GM18951 (cell line): Measurements from ENCODE around the gene KATNAL2.

Experiments
- POLR2A ChIP-seq: IDR thresholded peaks from 4 replicates; pipeline ENCODE4 v1.6.1; 2011; ENCODE audit warnings: mild to moderate bottlenecking; ENCODE audit not compliant: insufficient read length, insufficient read depth; ENCODE audit errors: extremely low read depth
- in situ Hi-C: fragments of 300-500 bp; cut with MboI; formaldehyde crosslinking; loops from one replicate; pipeline ENCODE4 v1.12.0; 2022; ENCODE audit warnings: low sequenced_read_pairs, mixed read lengths, inconsistent platforms; ENCODE audit not compliant: unreplicated experiment

KATNAL2 gene

DNA sequence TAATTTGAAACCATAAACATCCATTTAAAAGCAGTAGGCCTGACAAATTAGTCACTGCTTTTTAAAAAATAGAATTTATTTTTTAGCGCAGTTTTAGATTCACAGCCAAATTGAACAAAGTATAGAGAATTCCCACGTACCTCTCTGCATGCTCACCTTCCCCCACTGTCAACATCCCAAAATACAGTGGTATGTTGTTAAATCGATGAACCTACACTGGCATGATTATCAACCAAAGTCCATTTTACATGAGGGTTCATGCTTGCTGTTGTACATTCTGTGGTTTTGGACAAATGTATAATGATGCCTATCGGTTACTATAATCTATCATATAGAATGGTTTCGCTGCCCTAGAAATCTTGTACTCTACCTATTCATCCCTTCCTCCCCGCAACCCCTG, 123.6 kb downstream of the KATNAL2 start:
- no peak for TF ChIP-seq POLR2A
- in situ Hi-C loops = no loop called here

DNA sequence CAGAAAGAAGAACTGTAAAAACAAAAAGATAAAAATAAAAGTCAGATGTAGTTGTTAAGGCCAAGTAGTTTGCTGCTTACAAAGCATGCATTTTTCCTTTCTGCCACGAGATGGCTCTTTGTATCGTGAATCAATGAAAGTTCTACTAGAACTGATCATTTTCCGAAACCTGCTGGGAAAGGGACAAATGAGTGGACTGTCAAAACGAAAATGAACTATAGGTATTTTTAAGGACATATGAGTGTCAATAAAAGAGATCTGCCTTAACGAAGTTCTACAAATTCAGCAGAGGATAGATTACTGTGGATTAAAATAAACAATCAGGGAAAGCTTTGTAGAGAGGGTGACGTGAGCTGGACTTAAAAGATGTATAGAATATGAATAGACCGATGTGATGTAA, 133.1 kb downstream of the KATNAL2 start:
- no peak for TF ChIP-seq POLR2A
- in situ Hi-C loops = no loop called here

DNA sequence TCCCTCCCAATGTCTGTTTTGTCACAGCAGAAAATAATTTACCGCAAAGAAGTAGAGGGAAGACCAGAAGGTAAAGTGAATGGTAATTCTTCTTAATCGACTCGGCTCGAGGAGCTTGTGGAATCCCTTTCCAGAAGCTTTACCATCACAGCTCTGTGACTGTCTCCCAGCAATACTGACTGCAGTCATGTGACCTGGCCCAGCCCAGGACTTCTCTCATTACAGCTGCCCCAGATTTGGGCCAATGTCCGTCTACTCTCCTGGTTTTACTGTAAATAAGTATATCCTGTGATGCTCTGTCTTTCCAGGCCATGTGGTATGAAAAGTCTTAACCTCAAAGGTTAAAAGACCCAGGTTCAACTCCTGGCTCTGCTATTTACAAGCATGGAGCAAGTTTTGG, 137.0 kb downstream of the KATNAL2 start:
- no peak for TF ChIP-seq POLR2A
- in situ Hi-C loops = no loop called here

DNA sequence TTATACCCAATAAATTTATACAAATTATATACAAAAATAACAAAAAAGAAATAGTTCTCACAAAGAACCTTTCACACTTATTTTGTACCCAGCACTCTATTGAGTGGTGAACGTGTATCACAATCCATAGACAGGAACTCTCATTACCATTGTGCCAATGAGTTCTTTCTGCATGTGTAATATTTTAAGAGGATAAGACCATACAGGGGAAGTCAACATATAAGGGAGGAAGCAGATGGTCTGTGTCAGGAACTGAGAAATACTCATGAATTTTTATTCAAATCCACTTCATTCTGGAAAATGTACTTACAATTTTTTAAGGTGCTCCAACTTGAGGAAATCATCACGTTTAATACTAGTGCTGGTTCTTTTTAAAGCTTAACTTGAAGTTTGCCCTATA, 145.1 kb downstream of the KATNAL2 start:
- no peak for TF ChIP-seq POLR2A
- in situ Hi-C loops = no loop called here

DNA sequence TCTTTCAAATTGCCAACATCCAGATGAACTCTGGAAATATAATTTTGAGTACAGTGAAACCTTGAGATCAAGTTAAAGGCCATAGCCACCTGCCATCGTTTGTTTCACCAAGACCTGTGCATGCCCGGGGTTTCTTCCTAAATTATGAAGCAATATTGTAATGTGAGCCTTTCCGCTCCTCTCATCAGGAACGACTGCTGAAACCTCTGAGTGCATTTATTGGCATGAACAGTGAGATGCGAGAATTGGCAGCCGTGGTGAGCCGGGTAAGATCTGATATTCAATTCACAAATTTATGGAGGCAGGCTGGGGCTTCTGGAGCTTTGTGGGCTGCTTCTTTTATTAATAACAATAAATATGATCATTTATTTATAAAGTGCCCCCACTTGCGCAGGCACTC, 145.7 kb downstream of the KATNAL2 start:
- no peak for TF ChIP-seq POLR2A
- in situ Hi-C loops = no loop called here

DNA sequence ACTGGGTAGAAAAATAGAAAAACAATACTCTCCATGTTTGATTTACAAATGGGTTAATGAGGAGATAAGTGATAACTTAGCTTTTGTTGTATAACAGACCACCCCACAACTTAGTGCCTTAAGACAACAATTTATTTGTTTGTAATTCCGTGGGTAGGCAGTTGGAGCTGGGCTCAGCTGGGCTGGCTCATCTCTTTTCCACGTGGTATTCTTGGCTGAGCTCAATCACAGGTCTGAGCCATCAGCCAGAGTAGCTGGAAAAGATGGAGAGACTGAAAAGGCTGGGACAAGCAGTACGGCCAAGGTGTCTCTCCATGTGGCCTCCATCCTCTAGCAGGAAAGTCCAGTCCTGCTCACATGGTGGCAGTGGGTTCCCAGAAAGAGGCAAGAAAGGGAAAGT, 150.2 kb downstream of the KATNAL2 start:
- no peak for TF ChIP-seq POLR2A
- in situ Hi-C loops = no loop called here

DNA sequence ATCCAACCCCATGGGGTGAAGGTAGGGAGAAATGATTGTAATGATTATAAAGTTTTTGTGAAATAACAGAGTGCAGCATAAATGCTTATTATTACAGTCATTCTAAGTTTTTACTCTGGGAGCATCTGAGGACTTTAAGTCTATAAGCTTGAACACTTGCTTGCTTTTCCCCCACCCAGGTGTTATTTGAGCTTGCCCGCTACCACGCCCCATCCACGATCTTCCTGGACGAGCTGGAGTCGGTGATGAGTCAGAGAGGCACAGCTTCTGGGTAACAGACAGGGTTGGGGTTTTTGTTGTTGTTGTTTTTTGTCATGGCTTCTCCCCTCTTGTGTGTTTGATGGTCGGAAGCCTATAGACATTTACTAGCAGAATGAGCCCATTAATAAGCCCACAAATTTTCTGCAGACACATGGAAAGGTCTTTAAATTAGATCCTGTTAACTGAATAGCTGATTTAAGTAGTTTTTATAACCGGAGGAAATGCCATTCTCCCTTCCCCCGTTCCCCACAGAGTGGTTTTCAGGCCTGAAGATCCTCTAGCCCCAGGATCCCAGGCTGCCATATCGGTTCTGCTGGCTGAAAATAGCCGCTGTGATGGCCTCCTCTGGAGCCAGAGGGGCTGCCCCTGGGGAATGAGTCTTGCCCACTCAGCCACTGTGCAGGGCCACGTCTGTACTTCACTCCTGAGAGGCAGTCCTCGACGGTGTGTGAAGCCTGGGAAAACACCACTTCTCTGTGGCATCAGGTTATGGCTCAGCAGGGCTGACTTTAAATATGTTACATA, 157.9 kb downstream of the KATNAL2 start:
- no peak for TF ChIP-seq POLR2A
- in situ Hi-C loops = no loop called here

DNA sequence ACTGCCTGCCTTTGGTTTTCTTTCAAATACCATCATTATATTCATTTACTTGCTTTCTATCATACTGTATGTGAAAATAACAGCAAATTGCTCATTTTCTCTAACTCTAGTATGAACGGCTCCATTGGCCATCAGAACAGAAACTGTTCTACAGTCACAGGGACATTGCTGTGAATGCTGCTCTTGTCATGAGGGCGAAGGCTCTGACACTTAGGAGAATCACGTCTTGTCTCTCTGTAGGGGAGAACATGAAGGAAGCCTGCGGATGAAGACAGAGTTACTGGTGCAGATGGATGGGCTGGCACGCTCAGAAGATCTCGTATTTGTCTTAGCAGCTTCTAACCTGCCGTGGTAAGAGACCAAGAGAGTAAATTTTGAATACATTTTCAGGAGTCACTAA, 159.7 kb downstream of the KATNAL2 start:
- in situ Hi-C loops = no loop called here
- no peak for TF ChIP-seq POLR2A

DNA sequence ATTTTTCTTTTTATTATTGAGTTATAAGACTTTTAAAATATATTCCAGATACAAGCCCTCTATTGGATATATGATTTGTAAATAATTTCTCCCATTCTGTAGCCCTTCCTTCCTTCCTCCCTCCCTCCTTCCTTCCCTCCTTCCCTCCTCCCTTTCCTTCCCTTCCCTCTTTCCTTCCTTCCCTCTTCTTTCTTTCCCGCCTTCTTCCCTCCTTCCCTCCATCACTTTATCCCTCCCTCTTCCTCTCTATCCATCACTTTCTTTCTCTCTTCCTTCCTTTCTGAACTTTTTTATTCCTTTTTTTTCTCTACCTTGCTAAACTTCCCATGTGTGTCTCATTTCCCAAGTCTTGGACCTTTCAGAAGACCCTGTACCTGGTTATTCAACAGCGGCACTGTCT, 163.5 kb downstream of the KATNAL2 start:
- TF ChIP-seq POLR2A = no peak
- in situ Hi-C loops = no loop called here

DNA sequence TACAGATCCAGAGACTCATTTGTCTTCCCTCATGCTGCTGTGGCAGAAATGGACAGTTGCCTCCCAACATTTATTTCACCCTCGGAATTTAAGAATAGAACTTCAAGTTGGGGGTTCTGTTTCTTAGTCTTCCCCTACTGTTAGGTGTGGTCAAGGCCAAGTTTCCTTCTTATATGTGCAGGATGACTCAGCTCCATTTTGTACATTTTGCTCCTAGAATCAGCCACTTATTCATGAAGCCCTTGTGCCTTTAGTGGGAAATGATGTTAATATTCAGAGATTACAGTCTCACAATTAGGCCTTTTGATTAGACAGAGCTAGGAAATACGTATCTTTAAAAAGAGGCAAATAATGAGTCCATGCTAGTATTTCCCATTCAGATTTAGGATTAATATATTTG, 164.2 kb downstream of the KATNAL2 start:
- in situ Hi-C loops = no loop called here
- no peak for TF ChIP-seq POLR2A

DNA sequence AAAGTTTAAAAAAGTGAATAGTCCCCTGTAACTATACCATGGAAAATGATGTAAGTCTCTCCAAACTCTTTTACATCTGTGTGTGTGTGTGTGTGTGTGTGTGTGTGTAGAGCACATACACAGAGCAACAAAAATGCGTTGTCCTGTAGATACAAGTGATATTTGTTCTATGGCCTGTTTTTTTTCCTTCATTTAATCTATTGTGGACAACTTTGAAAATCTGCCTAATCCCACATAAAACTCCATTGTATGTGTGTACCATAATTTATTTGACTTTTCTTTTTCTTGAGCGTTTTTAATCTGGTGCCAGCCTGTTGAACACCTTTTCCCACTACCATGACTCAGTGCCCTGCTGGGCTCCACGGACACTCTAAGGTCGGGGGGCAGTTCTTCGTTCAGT, 170.3 kb downstream of the KATNAL2 start:
- in situ Hi-C loops = no loop called here
- no peak for TF ChIP-seq POLR2A

DNA sequence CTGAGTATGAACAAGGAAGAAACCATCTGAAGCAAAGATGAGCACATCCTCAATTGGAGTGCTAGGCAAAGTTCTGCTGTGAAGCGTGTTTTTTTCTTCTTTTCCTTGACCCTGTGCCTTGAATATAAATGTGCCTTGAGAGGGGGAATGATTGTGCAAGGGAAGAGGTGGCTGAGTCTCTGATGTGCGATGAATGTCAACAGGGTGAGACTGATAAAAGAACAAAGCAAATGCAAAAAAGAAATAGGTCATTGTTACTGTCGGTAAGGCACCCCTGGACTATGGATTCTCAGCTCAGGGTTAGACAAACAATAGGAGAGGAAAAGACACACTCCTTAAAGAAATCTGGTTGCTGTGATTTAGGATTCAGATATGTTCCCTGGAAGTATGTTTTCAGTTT, 178.4 kb downstream of the KATNAL2 start:
- in situ Hi-C loops = no loop called here

DNA sequence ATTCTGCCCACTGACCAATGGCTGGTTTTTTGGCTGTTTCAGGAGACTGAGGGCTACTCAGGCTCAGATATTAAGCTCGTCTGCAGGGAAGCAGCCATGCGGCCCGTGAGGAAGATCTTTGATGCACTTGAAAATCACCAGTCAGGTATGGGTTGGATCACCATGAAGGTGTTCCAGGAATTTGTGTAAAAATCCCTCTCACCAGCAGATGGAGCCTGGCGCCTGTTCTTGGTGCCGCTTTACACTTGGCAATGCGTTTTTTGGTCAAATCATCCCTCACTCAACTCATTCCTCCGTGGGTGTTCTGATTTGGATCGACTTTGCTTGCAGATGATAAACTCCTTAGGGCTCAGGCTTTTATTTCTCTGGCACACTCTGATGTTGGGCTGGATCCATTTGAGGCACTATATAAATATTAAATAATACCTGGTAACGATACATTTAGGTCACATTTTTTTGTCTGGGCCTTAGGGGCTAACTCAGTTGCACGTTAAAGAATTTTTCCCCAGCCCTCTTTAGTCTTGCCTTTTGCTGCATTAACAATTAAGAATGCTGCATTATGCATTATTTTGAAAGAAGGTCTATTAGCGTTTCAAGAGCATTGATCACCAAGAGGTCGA, 182.9 kb downstream of the KATNAL2 start:
- no peak for TF ChIP-seq POLR2A
- in situ Hi-C loops = loop anchor here (10.0 to 25.0 kb wide), 2 partner anchors 104 to 662 kb away; no protein-coding TSS in a partner anchor

More for the DNA sequence above, 178.4 kb downstream of the KATNAL2 start:
- TF ChIP-seq POLR2A = no peak

DNA sequence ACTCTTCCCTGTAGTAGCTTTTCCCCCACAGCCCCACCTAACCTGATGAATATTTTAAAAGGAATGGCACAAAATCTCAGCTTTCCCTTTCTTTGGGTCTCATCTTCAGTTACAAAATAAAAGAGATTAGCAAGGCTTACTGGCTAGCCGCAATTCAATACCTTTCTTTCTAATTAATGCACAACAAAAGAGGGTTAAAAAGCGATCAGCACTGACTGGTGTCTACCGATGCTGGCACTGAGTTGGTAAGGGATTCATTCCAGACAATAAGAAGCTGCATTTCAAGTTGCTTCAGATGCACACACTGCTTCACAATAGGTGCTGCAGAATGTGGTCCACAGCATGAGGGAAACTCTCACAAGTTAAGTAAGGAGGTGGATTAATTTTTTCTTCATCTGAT, 191.0 kb downstream of the KATNAL2 start:
- TF ChIP-seq POLR2A = no peak
- in situ Hi-C loops = loop anchor here (10.0 to 25.0 kb wide), 2 partner anchors 96 to 654 kb away; no protein-coding TSS in a partner anchor

DNA sequence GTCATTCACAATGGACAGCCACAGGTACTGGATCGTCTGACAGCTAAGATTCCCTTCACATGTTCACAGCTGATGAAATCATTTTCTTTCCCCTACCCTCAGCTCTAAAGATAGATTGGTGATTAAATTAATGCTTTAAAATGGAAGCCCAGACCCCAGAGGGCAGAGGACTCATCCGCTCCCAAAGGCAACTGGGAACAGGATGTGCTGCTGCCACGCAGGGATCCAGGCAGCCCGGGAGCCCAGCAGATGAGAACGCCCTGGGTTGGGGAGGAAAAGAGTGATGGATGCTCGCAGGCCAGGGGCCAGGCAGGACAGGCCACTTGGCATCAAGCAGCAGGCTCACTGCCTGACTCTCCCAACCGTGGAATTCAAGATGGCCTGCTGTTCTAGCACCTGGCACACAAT, 191.6 kb downstream of the KATNAL2 start:
- no peak for TF ChIP-seq POLR2A
- in situ Hi-C loops = loop anchor here (10.0 to 25.0 kb wide), 2 partner anchors 96 to 653 kb away; no protein-coding TSS in a partner anchor

DNA sequence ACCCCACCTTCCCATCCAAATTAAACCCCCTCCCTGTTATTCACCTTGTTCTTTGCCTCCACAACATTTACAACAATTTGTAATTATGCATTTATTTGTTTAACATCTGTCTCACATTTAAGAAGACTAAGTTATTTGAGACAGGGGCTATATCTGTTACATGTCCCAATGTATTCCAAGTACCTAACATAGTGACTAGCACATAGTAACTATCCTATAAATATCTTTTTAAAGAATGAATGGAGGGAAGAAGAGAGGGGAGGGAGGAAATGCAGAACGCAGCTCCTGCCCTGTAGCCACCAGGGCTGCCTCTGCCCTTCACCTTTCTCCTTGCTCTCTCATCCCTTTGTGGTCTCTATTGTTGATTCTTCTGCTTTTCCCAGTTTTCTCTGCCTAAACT, 192.3 kb downstream of the KATNAL2 start:
- in situ Hi-C loops = loop anchor here (10.0 to 25.0 kb wide), 2 partner anchors 95 to 653 kb away; no protein-coding TSS in a partner anchor
- TF ChIP-seq POLR2A = no peak
